NCI-H345 (cell line): Measurements from ENCODE around the gene GNB1.

Experiments
- DNase-seq: peaks from one replicate; lab custom pipeline; 2025; lab: John Stamatoyannopoulos, UW

GNB1 gene

DNA sequence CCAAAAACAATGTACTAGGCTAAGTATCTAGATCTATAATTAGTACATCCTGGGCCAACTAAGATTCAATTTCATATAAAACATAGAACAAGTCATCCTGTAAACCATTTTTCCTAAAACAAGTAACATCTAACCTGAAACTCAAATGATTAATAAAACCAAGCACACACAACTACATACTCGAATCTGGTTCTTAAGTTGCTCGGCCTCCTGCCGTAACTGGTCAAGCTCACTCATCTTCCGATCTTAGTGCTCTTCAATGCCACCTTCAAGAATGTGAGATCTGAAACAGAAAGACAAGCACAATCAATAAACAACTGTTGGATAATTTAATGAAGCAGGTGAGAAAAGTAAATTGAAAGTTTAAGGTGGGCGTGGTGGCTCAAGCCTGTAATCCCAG, 65.7 kb downstream of the GNB1 start:
- DNase-seq: no peak

DNA sequence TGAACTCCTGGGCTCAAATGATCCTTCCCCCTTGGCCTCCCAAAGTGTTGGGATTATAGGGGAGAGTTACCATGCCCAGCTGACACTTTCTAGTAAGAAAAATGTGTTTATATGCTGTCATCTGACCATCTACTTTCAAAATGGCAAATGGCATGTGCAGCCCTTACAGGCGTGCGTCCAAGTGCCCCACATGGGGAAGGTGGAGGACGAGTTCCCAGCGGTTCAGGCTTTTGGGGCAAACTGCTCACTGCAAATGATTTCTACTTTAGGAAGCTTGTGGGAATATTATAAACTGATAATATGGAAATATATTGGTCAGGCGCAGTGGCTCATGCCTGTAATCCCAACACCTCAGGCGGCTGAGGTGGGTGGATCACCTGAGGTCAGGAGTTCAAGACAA, 71.1 kb downstream of the GNB1 start:
- DNase-seq: no peak

DNA sequence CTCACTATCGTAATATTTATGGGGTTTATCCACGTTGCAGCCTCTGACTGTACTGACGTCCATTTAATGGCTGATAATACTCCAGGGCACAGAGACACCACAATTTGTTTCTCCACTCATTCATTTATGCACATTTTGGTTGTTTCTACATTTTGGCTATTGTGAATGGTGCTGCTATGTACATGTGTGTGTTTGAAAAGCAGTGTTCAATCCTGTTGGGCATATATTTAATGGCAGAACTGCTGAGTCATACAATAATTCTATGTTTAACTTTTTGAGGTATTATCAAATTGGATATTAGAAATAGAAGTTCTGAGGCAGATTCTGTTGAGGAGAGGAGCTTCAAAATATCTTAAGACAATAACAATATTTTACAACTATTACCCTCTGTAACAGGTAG, 73.7 kb downstream of the GNB1 start:
- DNase-seq: no peak

DNA sequence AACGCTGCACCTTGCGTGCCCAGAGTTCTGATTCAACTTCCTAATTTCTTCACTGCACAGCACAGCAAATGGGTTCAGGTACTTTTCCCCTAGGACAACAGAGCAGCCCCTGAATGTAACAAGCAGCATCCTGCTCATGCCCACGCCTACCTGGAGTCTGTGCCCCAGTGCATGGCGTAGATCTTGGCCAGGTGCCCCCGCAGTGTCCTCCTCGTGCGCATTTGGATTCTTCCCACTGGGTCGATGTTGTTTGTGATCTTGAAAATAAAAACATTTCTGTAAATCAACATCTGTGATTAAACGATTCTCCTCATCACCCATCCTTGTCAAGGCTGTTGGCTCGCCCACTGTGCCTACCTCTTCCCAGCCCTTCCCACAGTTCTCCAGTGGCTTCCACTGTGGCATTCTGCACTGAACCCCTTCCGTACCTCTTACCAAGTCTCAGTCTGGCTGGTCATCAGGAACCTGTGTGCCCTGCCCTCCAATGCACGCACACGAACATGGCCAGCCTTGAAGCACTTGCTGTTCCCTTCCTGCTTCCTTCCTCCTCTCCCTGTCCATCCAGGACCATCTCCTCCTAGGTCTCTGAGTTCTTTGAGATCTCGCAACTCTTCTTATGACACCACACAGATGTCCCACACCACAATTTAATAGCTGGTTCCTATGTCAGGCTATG, 75.1 kb downstream of the GNB1 start:
- DNase-seq: no peak

DNA sequence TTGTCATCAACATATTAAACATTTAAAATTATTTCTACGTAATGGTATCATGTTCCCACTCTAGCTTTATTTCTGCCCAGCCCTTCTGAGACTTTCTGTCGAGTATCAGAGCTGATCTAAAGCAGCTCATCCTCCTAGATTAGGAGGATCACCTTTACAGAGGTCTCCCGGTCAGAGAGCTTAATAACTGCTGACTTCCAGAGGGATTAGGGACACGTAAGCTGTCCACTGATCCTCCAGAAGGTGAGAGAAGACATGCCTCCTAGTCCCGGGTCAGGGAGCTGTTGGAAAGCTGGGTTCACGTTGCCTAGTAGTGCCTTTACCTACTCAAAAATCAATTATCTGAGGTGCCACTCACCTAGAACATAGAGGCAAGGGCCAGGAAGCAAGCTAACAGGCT, 81.4 kb downstream of the GNB1 start:
- DNase-seq: no peak

DNA sequence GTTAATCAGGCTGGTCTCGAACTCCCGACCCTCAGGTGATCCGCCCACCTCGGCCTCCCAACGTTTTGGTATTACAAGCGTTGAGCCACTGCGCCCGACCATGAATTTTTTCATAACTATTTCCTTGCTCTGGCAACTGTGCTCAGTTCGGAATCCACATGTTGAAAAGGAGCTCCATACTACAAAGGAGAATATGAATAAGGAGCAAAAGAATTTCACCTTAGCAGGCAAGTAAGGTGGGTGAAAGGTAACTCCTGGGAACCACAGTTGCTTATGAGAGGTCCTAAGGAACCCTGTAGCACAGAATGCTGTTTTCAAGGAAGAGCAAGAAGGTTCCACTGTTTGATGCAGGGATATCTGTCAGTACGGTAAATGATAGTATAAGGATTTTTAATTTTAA, 82.7 kb downstream of the GNB1 start:
- no peak for DNase-seq

DNA sequence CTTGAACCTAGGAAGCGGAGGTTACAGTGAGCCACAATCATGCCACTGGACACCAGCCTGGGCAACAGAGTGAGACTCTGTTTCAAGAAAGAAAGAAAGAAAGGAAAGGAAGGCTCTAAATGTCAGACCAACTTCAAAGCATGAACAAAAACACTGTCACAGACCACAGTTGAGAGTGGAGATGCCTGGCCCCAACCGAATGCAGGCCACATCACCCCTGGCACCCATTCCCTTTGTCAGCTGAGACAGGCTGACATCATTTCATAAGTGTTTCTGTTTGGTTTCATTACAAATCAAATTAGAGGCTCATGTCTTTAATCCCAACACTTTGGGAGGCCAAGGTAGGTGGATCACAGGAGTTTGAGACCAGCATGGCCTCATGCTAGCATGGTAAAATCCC, 84.0 kb downstream of the GNB1 start:
- no peak for DNase-seq

DNA sequence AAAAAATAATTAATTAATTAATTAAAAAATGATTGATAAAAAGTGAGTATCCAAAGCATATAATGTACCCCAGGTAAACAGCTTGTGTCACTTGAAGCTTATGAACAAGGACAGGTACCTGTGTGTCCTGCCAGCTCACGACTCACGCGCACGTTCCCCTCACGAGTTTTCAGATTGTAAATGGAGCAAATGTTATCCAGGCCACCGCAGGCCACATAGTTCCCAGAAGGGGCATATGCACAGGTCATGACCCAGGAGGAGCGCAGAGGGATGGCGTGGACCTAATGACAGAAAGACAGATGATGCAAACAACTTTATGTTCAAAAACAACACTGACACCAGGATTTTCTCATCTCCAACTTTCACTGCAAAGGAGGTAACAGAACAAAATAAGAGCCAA, 86.6 kb downstream of the GNB1 start:
- DNase-seq: no peak

DNA sequence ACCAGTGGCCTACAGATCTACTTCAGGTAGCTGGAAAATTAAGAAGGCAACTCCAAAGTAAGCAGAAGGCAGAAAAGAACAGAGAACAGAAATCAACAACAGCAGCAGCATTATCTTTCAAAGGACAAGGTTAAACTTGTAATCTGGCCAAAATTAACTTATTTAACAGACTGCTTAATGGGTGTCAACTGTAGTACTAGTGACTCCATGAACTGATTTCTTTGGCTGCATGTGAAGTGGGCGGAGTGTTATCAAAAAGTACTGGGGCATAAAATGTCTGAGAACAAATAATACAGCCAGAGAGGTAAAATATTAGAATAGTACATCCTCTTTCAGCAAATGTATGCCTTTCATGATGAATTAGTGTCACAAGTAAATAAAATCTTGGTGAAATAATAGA, 88.0 kb downstream of the GNB1 start:
- no peak for DNase-seq

DNA sequence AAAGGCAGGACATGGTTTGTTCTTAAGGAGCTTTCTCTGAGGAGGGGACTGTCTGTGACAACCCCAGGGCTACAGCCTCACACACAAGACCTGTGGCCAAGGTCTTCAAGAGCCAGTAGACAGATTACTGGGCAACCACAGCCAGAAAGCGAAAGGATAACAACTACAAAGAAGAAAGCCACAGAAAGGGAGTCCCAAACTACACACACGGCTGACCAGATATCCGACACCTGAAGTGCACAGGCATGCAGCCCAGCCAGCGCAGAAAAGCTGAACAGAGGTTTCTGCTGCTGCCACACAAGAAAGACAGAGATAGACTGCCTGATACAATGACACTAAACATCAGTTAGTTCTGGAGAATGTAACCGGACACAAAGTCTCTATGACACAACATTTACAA, 91.2 kb downstream of the GNB1 start:
- DNase-seq: no peak

DNA sequence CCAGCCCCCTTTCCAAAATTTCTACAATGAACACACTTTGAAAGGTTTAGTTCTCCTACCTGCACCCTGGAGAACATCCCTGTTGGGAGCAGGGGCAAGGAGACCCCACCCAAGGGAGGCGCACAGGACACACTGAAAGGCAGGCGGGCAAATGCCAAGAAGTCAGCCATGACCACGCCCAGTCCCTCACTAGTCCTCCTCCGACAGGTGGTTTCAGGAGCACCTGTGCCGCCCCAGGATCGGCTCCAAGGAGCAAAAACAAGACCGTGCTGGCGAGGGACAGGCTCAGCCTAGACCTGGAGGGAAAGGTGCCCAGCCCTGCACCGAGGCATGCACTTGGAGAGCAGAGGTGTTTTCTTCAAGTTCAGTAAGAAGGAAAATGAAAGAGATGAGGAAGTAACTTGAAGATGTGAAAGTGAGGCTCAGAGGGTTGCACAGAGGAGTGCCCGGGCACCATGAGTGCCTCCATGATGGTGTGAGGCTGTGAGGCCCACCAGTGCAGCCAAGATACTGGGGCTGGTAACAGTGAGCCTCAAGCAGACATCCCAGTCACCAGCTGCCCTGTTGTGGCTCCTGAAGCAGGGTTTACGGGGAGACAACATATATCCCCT, 93.1 kb downstream of the GNB1 start:
- no peak for DNase-seq

DNA sequence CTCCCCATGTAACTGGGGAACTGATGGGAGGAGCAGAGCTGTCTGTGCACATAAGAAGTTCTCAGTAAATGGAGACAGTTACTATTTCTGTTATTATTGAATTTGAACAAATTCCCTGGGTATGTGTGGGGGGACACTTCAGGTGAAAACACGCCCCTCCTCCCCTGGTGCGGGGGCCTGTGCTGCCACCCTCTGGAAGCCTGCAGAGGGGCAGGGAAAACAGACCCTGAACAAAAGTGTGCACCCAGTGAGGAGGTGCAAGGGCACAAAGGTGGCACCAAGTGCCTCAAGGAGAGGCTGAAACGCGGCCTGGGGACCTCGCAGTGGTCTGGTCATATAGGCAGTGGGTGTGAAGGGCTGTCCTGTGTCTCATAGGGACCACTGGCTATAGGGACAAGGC, 94.4 kb downstream of the GNB1 start:
- no peak for DNase-seq

DNA sequence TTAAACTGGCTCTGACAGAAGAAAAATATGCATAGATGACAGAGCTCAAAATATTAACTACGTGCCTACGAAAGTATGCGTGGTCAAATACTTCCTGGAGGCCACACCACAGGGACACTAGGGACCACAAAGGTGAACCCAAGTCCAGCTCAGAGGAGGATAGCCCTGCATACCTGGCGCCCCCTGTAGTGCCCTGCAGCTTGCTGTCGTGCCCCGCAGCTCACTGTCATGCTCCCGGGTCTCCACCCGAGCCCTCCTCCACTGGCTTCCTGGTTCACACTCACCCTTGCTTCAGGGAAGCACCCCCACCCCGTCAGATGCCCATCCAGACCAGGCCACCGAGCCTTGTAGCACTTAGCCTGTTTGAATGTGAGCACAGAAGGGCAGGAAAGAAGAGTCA, 95.9 kb downstream of the GNB1 start:
- DNase-seq: no peak

DNA sequence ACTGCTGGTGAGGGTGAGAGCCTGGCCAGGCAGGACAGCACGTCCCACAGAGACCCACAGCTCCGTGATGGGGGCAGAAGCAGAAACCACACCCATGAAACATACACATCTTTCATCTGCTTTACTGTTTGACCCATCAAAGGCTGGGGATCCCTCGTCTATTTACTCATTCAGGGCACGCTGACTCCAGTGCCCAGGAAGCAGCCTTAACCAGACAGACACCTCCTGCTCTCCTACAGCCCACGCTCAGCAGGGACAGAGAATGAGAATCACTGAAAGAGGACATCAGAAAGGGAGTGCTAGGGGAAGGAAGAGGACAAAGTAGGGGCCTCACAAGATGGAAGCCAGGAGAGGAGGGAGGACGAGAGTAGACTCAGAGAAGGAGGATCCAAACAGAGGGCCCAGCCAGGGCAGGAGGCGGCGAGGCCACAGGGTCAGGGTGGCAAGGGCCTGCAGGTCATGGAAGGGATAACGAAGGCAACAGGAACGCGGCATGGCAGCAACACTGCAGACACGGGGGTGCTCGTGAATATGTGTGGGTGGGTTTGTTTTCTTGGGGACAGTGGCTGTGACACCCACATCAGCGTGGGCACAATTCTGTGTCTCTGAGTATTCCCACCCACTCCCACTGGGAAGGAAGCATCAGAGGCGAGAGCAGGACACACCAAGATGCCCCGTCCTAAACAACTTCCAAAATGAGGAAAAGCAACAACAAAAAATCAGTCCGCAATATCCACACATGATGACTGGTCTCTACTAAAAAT, 97.2 kb downstream of the GNB1 start:
- no peak for DNase-seq

DNA sequence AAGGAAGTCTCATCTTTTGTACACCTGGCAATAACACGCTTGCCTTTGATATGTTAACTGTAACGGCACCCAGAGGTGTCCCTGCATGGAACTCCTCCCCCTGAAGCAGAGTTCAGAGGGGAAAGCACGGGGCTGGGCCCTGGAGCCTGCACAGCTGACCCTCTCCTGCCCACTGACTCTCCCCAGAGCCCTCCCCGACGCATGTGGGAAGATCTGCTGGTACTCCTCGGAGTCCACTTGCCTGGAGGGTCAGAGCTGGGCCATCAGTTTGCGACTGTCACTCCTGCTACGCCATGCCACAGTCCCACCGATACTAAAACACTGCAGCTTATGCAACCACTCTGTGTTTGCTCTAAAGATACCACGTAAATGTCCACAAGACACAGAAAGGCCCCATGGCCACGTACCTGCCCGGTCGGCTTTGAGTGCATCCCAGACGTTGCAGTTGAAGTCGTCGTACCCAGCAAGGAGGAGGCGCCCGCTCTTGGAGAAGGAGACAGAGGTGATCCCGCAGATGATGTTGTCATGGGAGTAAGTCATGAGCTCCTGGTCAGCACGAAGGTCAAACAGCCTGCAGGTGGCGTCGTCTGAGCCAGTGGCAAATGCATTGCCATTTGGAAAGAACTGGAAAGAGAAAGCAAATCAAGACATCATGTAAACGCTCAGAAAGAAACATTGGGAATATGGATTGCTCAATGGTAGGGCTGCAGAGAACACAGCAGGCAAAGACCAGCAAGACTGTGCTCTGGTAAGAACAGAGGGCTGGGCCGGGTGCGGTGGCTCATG, 102.0 kb downstream of the GNB1 start:
- peak; percentile 4 for DNase-seq

DNA sequence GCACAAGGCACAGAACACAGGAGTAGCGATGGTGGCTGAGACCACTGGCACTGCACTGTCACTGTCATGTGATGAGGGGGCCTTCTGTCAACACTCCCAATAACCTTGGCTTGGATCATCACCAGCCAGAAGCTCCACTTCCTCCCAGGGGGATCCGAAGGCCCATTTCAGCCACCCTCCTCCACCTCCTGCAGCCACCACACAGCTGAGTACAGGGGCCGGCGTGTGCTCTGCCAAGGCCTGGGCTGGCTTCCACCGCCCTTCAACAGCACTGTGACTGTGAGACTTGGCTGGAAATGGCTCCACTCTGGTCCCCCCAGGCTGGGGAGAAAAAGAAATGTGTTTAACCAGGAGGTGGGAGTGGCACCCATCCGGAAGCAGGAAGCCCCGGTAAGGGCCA, 102.8 kb downstream of the GNB1 start:
- DNase-seq: no peak

DNA sequence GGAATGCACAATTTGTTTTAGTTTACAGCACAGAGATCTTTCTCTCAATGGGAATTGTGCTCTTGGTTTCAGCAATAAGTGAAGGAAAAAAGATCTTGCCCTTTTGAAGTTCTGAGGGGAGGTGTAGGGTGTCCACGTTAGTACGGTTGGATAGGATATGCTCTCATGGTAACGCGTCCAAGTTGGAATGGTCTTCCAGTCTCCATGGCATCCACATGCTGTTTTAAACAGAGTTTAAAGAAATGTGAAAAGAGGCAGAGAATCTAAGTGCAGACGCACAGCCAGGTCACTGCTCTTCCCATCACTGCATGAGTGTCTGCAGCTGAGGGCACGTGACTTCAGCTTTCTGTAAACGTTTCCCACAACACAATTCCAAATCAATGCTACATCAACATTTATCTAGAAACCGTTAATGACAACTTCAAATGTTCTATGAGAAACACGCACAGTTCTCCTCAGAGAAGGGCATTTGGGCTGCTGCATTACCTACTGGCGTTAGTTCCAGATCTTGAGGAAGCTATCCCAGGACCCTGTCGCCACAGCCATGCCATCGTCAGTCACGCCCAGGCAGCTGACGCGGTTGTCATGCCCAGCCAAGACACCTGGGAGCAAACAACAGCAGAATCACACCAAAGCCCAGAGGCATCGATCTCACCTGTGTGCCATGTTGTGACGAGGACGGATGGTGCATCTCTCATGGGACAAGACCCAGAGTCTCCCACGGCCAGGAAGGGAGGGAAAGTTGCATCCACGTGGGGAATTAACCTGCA, 103.9 kb downstream of the GNB1 start:
- no peak for DNase-seq

DNA sequence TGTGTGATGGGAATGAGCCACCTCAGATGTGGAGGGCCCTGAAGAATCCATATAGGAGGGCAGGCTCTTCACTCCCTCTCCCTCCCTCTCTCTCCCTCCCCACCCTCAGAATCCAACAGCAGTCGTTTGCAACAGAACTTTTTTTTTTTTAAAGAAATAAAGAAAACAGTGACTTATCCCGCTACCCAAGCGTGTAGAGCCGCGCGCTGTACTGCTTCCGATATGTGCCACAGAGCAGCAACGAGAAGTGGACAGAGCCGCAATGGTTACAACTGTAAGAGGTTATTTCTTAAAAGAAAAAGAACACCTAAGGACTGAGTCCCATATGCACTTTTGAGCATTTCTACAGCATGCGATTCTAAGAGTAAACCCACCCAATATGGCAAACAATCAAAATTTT, 105.2 kb downstream of the GNB1 start:
- no peak for DNase-seq

DNA sequence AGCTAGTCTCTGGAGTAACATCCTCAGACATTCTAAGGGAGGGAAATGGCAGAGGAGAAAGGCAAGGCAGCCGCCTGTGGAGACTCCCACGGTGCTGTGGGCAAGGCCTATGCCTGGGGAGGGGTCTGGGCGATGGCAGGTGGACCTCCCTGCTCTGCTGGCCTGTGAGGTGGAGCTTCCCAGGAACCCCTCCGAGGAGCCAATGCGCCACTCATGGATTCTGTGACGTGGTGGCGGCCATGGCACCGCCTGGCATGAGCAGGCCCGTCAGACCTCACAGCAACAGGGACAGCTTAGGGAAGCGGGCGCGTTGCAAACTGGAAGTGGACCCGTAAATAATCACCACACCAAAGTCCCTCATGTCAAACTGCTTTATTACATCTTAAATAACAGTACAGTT, 106.0 kb downstream of the GNB1 start:
- no peak for DNase-seq

DNA sequence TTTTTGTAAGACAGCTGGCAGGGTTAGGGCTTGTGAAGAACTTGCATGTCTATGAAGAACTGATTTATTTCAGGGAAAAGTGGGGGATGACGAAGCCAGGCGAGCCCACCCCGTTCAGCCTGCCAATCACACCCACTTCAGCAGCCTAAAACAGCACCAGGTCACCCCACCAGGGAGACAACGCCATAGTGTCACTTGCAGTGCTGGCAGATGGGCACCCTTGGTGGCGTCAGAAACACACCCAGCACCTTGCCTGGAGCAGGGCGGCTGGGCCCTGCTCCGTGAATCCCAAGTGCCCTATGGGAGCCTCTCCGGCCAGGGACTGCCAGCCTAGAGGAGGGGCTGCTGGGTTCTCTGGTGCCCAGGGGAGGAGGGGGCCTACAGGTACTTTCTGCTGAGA, 107.6 kb downstream of the GNB1 start:
- no peak for DNase-seq

DNA sequence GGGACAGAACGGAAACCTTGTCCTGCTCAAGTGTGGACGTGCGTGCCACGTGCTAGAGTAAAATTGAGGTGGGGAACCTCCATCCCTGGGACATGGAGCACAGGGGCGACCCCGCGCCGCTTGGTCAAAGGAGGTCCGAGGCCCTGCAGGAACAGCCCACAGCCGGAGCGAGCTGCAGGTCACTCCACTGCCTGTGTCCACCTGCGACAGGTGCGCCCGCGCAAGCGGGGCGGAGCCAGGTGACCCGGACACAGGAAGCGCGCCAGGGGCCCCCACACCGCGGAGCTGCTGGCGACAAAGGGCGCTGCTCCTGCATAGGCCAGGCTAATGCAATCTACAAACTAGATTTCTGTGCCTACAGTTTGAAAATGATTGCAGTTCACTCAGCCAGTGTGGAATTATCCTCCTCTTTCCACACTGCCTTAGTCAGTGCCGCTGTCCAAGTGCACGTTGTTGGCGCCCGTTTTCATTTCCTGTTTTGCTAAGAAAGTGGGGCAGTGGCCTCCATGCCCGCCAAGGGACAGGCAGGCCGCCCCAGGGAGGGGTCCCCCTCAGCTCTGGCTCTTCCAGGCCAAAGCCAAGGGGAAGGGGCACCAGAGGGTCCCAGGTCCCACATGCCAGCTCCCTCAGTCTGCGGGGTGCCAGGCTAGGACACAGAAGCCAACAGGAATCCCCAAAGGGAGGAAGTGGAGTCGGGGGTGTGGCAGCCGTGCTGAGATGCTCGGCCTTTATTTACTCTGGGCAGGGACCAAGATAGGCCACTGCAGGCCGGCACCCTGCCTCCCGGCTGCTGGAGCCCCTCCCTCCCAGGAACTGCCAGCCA, 108.3 kb downstream of the GNB1 start:
- peak; percentile 62 for DNase-seq
